ENCODE data around the gene MX2.
"Not testable (repeated sequence)": the region's sequence is repeated elsewhere in the genome, so short reads cannot be mapped to it uniquely, and the experiment has no call there.

Gene MX2

DNA sequence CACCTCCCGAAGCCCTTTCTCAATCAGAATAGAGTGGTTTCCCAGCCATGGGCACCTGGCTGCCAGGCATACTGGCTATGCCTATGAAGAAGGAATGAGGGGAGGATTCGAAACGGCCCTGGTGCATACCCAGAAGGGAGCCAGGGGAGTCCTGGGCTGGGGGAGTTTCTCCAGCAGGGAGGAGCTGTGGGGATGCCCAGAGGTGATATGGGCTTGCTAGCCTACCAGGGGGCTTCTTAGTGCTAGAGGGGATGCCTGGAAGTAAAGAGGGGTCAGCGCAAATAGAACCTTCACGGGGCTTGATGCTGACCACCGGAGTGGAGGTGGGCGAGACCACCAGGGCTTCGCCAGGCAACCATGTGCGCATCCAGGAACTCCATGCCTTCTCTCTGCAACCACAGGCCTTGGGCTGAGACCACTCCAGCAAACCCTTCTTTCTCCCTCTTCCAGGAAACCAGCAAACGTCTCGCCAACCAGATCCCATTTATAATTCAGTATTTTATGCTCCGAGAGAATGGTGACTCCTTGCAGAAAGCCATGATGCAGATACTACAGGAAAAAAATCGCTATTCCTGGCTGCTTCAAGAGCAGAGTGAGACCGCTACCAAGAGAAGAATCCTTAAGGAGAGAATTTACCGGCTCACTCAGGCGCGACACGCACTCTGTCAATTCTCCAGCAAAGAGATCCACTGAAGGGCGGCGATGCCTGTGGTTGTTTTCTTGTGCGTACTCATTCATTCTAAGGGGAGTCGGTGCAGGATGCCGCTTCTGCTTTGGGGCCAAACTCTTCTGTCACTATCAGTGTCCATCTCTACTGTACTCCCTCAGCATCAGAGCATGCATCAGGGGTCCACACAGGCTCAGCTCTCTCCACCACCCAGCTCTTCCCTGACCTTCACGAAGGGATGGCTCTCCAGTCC, 46.0 kb downstream of the MX2 start:
- Histone ChIP-seq H3K36me3 (ENCODE audit: control insufficient read depth, insufficient read depth, low read length) (no peaks in the 10 kb centered on the region), H3K27ac (ENCODE audit: low read depth, low read length) (no peak overlapping the region), H3K4me3 (ENCODE audit: low read depth, low read length) (no peak overlapping the region), H3K9me3 (ENCODE audit: control insufficient read depth, insufficient read depth, low read length) (no peaks in the 10 kb centered on the region), H3K9ac (ENCODE audit: low read depth, low read length) (no peak overlapping the region), H3K4me1 (ENCODE audit: control insufficient read depth, insufficient read depth, low read length) (peaks cover 5% of the 10 kb centered on the region; the same call in 1 of the 2 replicates), H3K27me3 (ENCODE audit: control insufficient read depth, insufficient read depth, low read length) (no peaks in the 10 kb centered on the region)

- no peak overlapping the region for H3K27ac ChIP-seq (ENCODE audit: low read depth, low read length)
- H3K27me3 ChIP-seq (ENCODE audit: control insufficient read depth, insufficient read depth, low read length): no peaks in the 10 kb centered on the region
- H3K4me1 ChIP-seq (ENCODE audit: control insufficient read depth, insufficient read depth, low read length): peaks cover 5% of the 10 kb centered on the region; the same call in 1 of the 2 replicates
- H3K9ac ChIP-seq (ENCODE audit: low read depth, low read length): no peak overlapping the region
- no peaks in the 10 kb centered on the region for H3K9me3 ChIP-seq (ENCODE audit: control insufficient read depth, insufficient read depth, low read length)
- H3K4me3 ChIP-seq (ENCODE audit: low read depth, low read length): no peak overlapping the region
- H3K36me3 ChIP-seq (ENCODE audit: control insufficient read depth, insufficient read depth, low read length): no peaks in the 10 kb centered on the region
These were observed 48.5 kb downstream of the MX2 start for GRCh38 chr21:41410361-41410760.

GRCh38 chr21:41410767-41411448, 49.1 kb downstream of the MX2 start:
- Histone ChIP-seq H3K4me1 (ENCODE audit: control insufficient read depth, insufficient read depth, low read length) (peaks cover 5% of the 10 kb centered on the region; the same call in 1 of the 2 replicates), H3K27me3 (ENCODE audit: control insufficient read depth, insufficient read depth, low read length) (no peaks in the 10 kb centered on the region), H3K9ac (ENCODE audit: low read depth, low read length) (no peak overlapping the region)

GRCh38 chr21:41411449-41412089, 49.7 kb downstream of the MX2 start:
- Histone ChIP-seq H3K36me3 (ENCODE audit: control insufficient read depth, insufficient read depth, low read length) (no peaks in the 10 kb centered on the region), H3K4me1 (ENCODE audit: control insufficient read depth, insufficient read depth, low read length) (peaks cover 5% of the 10 kb centered on the region; the same call in 1 of the 2 replicates), H3K9me3 (ENCODE audit: control insufficient read depth, insufficient read depth, low read length) (no peaks in the 10 kb centered on the region), H3K27ac (ENCODE audit: low read depth, low read length) (no peak overlapping the region), H3K4me3 (ENCODE audit: low read depth, low read length) (no peak overlapping the region), H3K27me3 (ENCODE audit: control insufficient read depth, insufficient read depth, low read length) (no peaks in the 10 kb centered on the region), H3K9ac (ENCODE audit: low read depth, low read length) (no peak overlapping the region)

More at GRCh38 chr21:41410767-41411448, 49.1 kb downstream of the MX2 start:
- H3K4me3 ChIP-seq (ENCODE audit: low read depth, low read length): no peak overlapping the region
- H3K9me3 ChIP-seq (ENCODE audit: control insufficient read depth, insufficient read depth, low read length): no peaks in the 10 kb centered on the region
- no peaks in the 10 kb centered on the region for H3K36me3 ChIP-seq (ENCODE audit: control insufficient read depth, insufficient read depth, low read length)
- no peak overlapping the region for H3K27ac ChIP-seq (ENCODE audit: low read depth, low read length)

GRCh38 chr21:41417505-41417904, 55.7 kb downstream of the MX2 start:
- not testable (repeated sequence) for H3K27me3 ChIP-seq (ENCODE audit: control insufficient read depth, insufficient read depth, low read length); H3K9me3 ChIP-seq (ENCODE audit: control insufficient read depth, insufficient read depth, low read length); H3K4me3 ChIP-seq (ENCODE audit: low read depth, low read length); H3K27ac ChIP-seq (ENCODE audit: low read depth, low read length); H3K9ac ChIP-seq (ENCODE audit: low read depth, low read length); H3K36me3 ChIP-seq (ENCODE audit: control insufficient read depth, insufficient read depth, low read length)
- H3K4me1 ChIP-seq (ENCODE audit: control insufficient read depth, insufficient read depth, low read length): peaks cover 19% of the 10 kb centered on the region

- Histone ChIP-seq H3K27ac (ENCODE audit: low read depth, low read length) (no peak overlapping the region), H3K9me3 (ENCODE audit: control insufficient read depth, insufficient read depth, low read length) (no peaks in the 10 kb centered on the region), H3K36me3 (ENCODE audit: control insufficient read depth, insufficient read depth, low read length) (no peaks in the 10 kb centered on the region), H3K4me3 (ENCODE audit: low read depth, low read length) (no peak overlapping the region), H3K27me3 (ENCODE audit: control insufficient read depth, insufficient read depth, low read length) (peaks cover 9% of the 10 kb centered on the region; the same call in 1 of the 2 replicates), H3K9ac (ENCODE audit: low read depth, low read length) (no peak overlapping the region), H3K4me1 (ENCODE audit: control insufficient read depth, insufficient read depth, low read length) (peaks cover 19% of the 10 kb centered on the region)
These were observed 56.6 kb downstream of the MX2 start for GRCh38 chr21:41418393-41418792.

DNA sequence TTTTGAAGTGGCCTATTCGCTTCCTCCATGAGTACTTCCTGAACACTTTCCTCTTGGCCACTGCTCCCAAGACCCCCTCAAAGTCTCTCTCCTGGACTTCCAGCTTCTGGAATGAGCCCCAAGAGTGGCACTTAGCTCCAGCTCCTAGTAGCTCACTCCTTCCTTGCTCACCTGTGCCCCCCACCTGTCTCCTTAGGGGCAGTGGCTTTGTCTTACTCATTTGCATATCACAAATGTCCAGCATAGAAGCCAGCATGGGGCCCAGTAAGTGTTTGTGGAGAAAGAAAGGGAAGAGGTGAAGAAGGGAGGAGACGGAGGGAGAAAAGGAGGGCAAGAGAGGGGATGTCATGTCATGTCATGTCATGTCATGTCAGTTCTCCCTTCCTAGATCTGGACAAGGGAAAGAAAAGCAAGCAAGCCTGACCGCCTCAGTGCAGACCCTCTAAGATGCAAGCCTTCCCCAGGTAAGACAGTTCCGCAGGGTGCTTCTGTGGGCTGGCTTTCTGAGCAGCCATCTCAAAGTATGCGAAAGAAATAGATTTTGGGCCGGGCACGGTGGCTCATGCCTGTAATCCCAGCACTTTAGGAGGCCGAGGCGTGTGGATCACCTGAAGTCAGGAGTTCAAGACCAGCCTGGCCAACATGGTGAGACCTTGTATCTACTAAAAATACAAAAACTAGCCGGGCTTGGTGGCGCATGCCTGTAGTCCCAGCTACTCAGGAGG, 57.3 kb downstream of the MX2 start:
- H3K4me1 ChIP-seq (ENCODE audit: control insufficient read depth, insufficient read depth, low read length): peaks cover 19% of the 10 kb centered on the region
- H3K27me3 ChIP-seq (ENCODE audit: control insufficient read depth, insufficient read depth, low read length): peaks cover 9% of the 10 kb centered on the region; the same call in 1 of the 2 replicates
- no peak overlapping the region for H3K27ac ChIP-seq (ENCODE audit: low read depth, low read length)
- no peak overlapping the region for H3K9ac ChIP-seq (ENCODE audit: low read depth, low read length)
- no peaks in the 10 kb centered on the region for H3K36me3 ChIP-seq (ENCODE audit: control insufficient read depth, insufficient read depth, low read length)
- H3K4me3 ChIP-seq (ENCODE audit: low read depth, low read length): 0 out of 2 replicates have a peak overlapping the region, but pooled peaks have one; percentile 29
- no peaks in the 10 kb centered on the region for H3K9me3 ChIP-seq (ENCODE audit: control insufficient read depth, insufficient read depth, low read length)

- Histone ChIP-seq H3K4me3 (ENCODE audit: low read depth, low read length) (peak overlapping the region; percentile 72), H3K27me3 (ENCODE audit: control insufficient read depth, insufficient read depth, low read length) (peaks cover 15% of the 10 kb centered on the region), H3K9ac (ENCODE audit: low read depth, low read length) (peak overlapping the region; percentile 39), H3K4me1 (ENCODE audit: control insufficient read depth, insufficient read depth, low read length) (peaks cover 19% of the 10 kb centered on the region), H3K36me3 (ENCODE audit: control insufficient read depth, insufficient read depth, low read length) (no peaks in the 10 kb centered on the region), H3K9me3 (ENCODE audit: control insufficient read depth, insufficient read depth, low read length) (no peaks in the 10 kb centered on the region), H3K27ac (ENCODE audit: low read depth, low read length) (no peak overlapping the region)
These were observed 58.4 kb downstream of the MX2 start for GRCh38 chr21:41419921-41420862.

DNA sequence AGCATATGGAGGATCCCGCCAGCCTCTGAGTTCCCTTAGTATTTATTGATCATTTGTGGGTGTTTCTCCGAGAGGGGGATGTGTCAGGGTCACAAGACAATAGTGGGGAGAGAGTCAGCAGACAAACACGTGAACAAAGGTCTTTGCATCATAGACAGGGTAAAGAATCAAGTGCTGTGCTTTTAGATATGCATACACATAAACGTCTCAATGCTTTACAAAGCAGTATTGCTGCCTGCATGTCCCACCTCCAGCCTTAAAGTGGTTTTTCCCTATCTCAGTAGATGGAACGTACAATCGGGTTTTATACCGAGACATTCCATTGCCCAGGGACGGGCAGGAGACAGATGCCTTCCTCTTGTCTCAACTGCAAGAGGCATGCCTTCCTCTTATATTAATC, 59.2 kb downstream of the MX2 start:
- H3K9ac ChIP-seq (ENCODE audit: low read depth, low read length); H3K27ac ChIP-seq (ENCODE audit: low read depth, low read length); H3K4me3 ChIP-seq (ENCODE audit: low read depth, low read length); H3K9me3 ChIP-seq (ENCODE audit: control insufficient read depth, insufficient read depth, low read length); H3K36me3 ChIP-seq (ENCODE audit: control insufficient read depth, insufficient read depth, low read length): not testable (repeated sequence)
- H3K27me3 ChIP-seq (ENCODE audit: control insufficient read depth, insufficient read depth, low read length): peaks cover 23% of the 10 kb centered on the region
- H3K4me1 ChIP-seq (ENCODE audit: control insufficient read depth, insufficient read depth, low read length): peaks cover 19% of the 10 kb centered on the region
